Testis (tissue), 3 donors: ENCODE data around the gene ATL1. TPM values are rescaled to one million over a fixed set of nuclear protein-coding genes. Genes with fewer than 3 reads are reported as not detected.
A peak's percentile ranks its signal among the peaks of the same experiment; 100 is the strongest.
"Not testable (repeated sequence)": the region's sequence is repeated elsewhere in the genome, so short reads cannot be mapped to it uniquely, and the experiment has no call there.

Experiments used
- DNase-seq: peaks from one replicate; pipeline ENCODE4 v3.0.0-alpha.2; 2019
- H3K27ac ChIP-seq, 2 donors: fragments of 200-600 bp; sonication (generic); one replicate each; pipeline ENCODE4 v1.5.1; 2019
- H3K27me3 ChIP-seq: fragments of 200-600 bp; sonication (generic); one replicate; pipeline ENCODE4 v1.5.1; 2019
- H3K36me3 ChIP-seq: fragments of 200-600 bp; sonication (generic); one replicate; pipeline ENCODE4 v1.5.1; 2017; ENCODE audit warnings: low read depth; ENCODE audit errors: missing control alignments
- H3K4me1 ChIP-seq: fragments of 200-600 bp; sonication (generic); one replicate; pipeline ENCODE4 v1.5.1; 2019
- H3K4me3 ChIP-seq, 2 donors: fragments of 200-600 bp; sonication (generic); one replicate each; pipeline ENCODE4 v1.5.1; 2017 to 2019
- H3K9me3 ChIP-seq: fragments of 200-600 bp; sonication (generic); one replicate; pipeline ENCODE4 v1.5.1; 2017
- CTCF ChIP-seq, 3 experiments: fragments of 450-650 bp in 2 of 3; fragments of 200-600 bp in 1 of 3; sonication (generic) in 1 of 3; IDR thresholded peaks; one replicate each; pipeline ENCODE4 v1.5.1; 2016 to 2019; ENCODE audit warnings: antibody characterized with exemption in 3 of 3, mild to moderate bottlenecking in 2 of 3, moderate library complexity in 1 of 3
- POLR2A ChIP-seq: fragments of 450-650 bp; IDR thresholded peaks from one replicate; pipeline ENCODE4 v1.6.1; 2017; ENCODE audit warnings: antibody characterized with exemption, mild to moderate bottlenecking, moderate library complexity
- WGBS, 2 donors: methylation state at CpG; one replicate each; pipeline ENCODE4 v1.1.5; 2018; 5-methylcytosine and 5-hydroxymethylcytosine counted together
- intact Hi-C: fragments of 100-400 bp; cut with DNase I; formaldehyde crosslinking; loops from one replicate; pipeline ENCODE4 v1.15.1; 2023; ENCODE audit warnings: low total_unique reads
- polyA plus RNA-seq: library from polyadenylated mRNA; stranded (reverse); fragments of 350-450 nt; fragmentation: Illumina TruSeq; extraction: RNeasy Lipid Tissue Mini Kit (QIAGEN cat#74804); gene quantifications from one replicate; pipeline ENCODE4 v1.2.3, GENCODE V29; 2014; ENCODE audit warnings: low read depth, low replicate concordance; ENCODE audit not compliant: insufficient read depth
- total RNA-seq, 2 donors: library from RNA; depleted of rRNA; stranded (reverse); fragments of >200 nt; gene quantifications; one replicate each; pipeline ENCODE4 v1.2.3, GENCODE V29; 2016

ATL1 gene
- total and polyA plus RNA-seq, 3 donors from 2014 or later, result 10.0 to 25.1 (median 14.4) TPM

- H3K27me3 ChIP-seq, result no peaks in the 10 kb centered on the region
- no peak for DNase-seq
- no peak for TF ChIP-seq POLR2A
- no peak for TF ChIP-seq CTCF (IDR thresholded peaks at IDR 0.05)
- intact Hi-C loops, result no loop called here
- H3K4me1 ChIP-seq, result peaks cover 38% of the 10 kb centered on the region
- H3K27ac ChIP-seq, result peak overlapping the region in 1 of 2 donors; percentile 78
- no peak overlapping the region for H3K4me3 ChIP-seq
- WGBS, 2 donors, result 84 to 89% methylated on average over 6 of the region's 6 CpGs
- H3K36me3 ChIP-seq, result no peaks in the 10 kb centered on the region
- no peaks in the 10 kb centered on the region for H3K9me3 ChIP-seq
Observed at GRCh38 chr14:50656776-50657175, 96.8 kb downstream of the ATL1 start.

GRCh38 chr14:50657753-50658152 is 97.8 kb downstream of the ATL1 start:
- no peak overlapping the region for H3K4me3 ChIP-seq
- intact Hi-C loops, result no loop called here
- no peak for TF ChIP-seq CTCF (IDR thresholded peaks at IDR 0.05)
- no peak for TF ChIP-seq POLR2A

GRCh38 chr14:50658203-50658602 is 98.3 kb downstream of the ATL1 start:
- Histone ChIP-seq H3K36me3 (no peaks in the 10 kb centered on the region), H3K9me3 (no peaks in the 10 kb centered on the region), H3K4me3 (no peak overlapping the region), H3K27ac (peak overlapping the region; percentile 31 to 78), H3K4me1 (peaks cover 26% of the 10 kb centered on the region), H3K27me3 (no peaks in the 10 kb centered on the region)
- intact Hi-C loops, result no loop called here
- 17 to 29% methylated on average over 6 of the region's 6 CpGs for WGBS, 2 donors
- DNase-seq, result peak; percentile 63
- TF ChIP-seq POLR2A (no peak), CTCF (IDR thresholded peaks at IDR 0.05) (no peak)

More at GRCh38 chr14:50657753-50658152, 97.8 kb downstream of the ATL1 start:
- Histone ChIP-seq H3K36me3 (no peaks in the 10 kb centered on the region), H3K27me3 (no peaks in the 10 kb centered on the region), H3K9me3 (no peaks in the 10 kb centered on the region), H3K4me1 (peaks cover 30% of the 10 kb centered on the region), H3K27ac (peak overlapping the region; percentile 31 to 78)
- 25 to 35% methylated on average over 2 of the region's 2 CpGs for WGBS, 2 donors
- no peak for DNase-seq

- no peak overlapping the region for H3K4me3 ChIP-seq
- DNase-seq, result no peak
- intact Hi-C loops, result no loop called here
- H3K27me3 ChIP-seq, result no peaks in the 10 kb centered on the region
- H3K9me3 ChIP-seq, result no peaks in the 10 kb centered on the region
- peaks cover 26% of the 10 kb centered on the region for H3K4me1 ChIP-seq
- H3K36me3 ChIP-seq, result no peaks in the 10 kb centered on the region
- no peak for TF ChIP-seq CTCF (IDR thresholded peaks at IDR 0.05)
- no peak for TF ChIP-seq POLR2A
- WGBS, 2 donors, result 76 to 84% methylated on average over 6 of the region's 6 CpGs
- H3K27ac ChIP-seq, result no peak overlapping the region
Observed at GRCh38 chr14:50659327-50659974, 99.5 kb downstream of the ATL1 start.

- intact Hi-C loops, H3K27me3 ChIP-seq, H3K36me3 ChIP-seq, H3K4me1 ChIP-seq, H3K9me3 ChIP-seq, H3K4me3 ChIP-seq, DNase-seq, H3K27ac ChIP-seq: not testable (repeated sequence)
- 80 to 87% methylated on average over 2 of the region's 2 CpGs for WGBS, 2 donors
Observed at GRCh38 chr14:50664579-50664978, 104.6 kb downstream of the ATL1 start.

GRCh38 chr14:50665300-50665699 is 105.4 kb downstream of the ATL1 start:
- WGBS, 2 donors, result 56 to 69% methylated on average over 5 of the region's 5 CpGs
- H3K27ac ChIP-seq, H3K4me3 ChIP-seq, H3K36me3 ChIP-seq, H3K9me3 ChIP-seq, intact Hi-C loops, DNase-seq, H3K27me3 ChIP-seq, H3K4me1 ChIP-seq: not testable (repeated sequence)
